CD4-positive, alpha-beta T cell treated with Interleukin-4 for 4 hours (primary cell): ENCODE measurements around the gene NECTIN2.
"Not testable (repeated sequence)": the region's sequence is repeated elsewhere in the genome, so short reads cannot be mapped to it uniquely, and the experiment has no call there.

Experiments
- DNase-seq: peaks from one replicate; pipeline ENCODE4 v3.0.0-alpha.2; 2020

NECTIN2 gene

GRCh38 chr19:44817725-44818465 is 28.2 kb upstream of the NECTIN2 start:
- no peak for DNase-seq

GRCh38 chr19:44818466-44819031 is 27.5 kb upstream of the NECTIN2 start:
- no peak for DNase-seq

DNA sequence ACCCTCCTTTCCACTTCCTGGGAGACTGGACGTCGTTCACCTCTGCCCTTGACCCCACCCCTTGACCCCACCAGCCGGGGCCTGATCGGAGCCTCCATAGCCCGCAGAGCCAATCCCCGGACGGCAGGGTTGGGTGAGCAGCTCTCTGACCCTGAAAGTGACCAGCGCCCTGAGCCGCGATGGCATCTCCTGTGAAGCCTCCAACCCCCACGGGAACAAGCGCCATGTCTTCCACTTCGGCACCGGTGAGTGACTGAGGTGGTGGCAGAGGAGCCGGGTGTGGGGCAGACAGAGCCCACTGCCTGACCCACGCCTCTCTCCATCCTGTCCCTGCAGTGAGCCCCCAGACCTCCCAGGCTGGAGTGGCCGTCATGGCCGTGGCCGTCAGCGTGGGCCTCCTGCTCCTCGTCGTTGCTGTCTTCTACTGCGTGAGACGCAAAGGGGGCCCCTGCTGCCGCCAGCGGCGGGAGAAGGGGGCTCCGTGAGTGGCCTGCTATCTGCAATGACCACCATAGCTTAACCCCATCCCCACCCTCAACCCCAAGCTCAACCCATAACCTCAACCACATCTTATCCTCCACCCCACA is 26.8 kb upstream of the NECTIN2 start:
- DNase-seq, result no peak

GRCh38 chr19:44820648-44821609 is 25.2 kb upstream of the NECTIN2 start:
- DNase-seq, result no peak

DNA sequence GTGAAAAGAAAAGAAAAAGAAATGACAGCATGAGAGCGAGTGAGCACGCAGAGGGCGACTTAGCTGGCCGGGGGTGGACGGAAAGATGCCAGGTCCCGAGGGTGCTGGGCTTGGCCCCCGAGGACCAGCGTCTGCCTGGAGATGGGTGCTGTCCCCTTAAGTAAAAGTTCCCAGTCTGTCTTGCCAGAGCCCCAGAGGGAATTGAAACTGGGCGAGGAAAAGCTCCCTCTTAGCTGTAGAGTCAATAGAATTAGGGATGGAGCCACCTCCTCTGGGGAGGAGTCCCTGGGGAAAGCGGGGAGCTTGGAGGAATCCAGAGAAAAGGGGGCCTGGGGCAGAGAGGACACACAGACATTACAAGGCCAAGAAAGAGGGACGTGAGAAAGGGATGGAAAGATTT is 23.9 kb upstream of the NECTIN2 start:
- no peak for DNase-seq

GRCh38 chr19:44822670-44823372 is 23.3 kb upstream of the NECTIN2 start:
- no peak for DNase-seq

DNA sequence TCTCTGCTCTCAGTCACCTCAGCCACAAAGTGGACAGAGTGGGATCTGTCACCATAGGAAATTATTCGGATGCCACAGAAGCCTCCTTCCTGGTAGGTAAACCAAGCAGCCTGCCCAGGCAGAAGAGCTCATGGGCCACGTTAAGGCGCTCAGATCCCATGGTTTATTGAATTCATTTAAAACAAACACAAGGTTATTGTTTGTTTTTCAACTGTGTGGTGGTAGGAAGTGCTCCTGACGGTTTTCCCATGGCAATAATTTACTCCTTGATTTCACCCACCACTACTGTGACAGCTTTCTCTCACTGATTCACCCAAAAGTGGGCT is 22.8 kb upstream of the NECTIN2 start:
- no peak for DNase-seq

DNA sequence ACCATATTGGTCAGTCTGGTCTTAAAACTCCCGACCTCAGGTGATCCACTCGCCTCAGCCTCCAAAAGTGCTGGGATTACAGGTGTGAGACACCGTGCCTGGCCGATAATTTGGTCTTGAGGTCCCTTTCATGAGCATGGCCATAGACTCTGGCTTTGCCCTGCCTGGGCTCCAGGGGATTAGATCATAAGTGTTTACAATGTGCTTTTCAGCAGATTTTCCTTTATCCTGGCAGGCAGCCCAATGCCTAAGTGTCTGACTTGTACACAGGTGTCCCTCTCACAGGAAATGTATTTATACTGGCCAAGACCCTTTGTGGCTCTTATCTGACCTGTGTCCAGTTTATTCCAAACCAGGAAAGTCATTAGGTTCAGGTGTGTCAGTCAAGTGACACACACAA is 21.3 kb upstream of the NECTIN2 start:
- DNase-seq, result no peak

GRCh38 chr19:44832875-44833274 is 13.2 kb upstream of the NECTIN2 start:
- not testable (repeated sequence) for DNase-seq

DNA sequence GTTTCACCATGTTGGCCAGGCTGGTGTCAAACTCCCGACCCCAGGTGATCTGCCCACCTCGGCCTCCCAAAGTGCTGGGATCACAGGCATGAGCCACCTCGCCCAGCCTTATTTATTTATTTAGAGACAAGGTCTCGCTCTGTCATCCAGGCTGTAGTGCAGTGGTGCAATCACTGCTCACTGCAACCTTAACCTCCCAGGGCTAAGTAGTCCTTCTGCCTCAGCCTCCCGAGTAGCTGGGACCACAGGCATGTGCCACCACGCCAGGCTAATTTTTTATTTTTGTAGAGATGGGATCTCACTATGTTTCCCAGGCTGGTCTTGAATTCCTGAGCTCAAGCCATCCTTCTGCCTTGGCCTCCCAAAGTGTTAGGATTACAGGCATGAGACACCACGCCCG is 11.7 kb upstream of the NECTIN2 start:
- not testable (repeated sequence) for DNase-seq

DNA sequence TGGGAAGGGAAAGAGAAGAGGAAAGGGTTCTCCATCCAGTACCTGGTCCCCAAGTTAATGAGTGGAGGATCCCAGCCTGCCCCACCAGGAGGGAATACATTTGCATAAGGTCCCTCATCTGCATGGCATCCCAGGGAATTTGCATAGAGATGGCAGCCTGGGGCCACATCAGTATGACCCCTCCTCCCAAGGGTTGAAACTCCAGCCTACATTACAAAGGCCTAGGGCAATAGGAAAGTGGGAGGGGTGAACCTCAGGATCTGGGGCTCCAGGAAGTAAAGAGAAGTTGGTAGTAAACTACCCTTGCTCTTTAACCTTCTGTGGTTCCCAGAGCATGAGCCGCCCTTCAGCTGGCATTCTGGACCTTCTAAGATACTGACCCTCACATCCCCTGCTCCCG is 6.8 kb upstream of the NECTIN2 start:
- no peak for DNase-seq

DNA sequence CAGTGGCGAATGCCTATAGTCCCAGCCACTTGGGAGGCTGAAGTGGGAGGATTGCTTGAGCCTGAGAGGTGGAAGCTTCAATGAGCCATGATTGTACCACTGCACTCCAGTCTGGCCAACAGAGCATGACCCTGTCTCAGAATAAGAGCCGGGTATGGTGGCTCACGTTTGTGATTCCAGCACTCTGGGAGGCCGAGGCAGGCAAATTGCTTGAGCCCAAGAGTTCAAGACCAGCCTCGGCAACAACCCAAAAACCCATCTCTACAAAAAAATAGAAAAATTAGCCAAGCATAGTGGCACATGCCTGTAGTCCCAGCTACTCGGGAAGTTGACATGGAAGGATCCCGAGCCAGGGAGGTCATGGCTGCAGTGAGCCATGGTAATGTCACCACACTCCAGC is 5.3 kb upstream of the NECTIN2 start:
- no peak for DNase-seq

DNA sequence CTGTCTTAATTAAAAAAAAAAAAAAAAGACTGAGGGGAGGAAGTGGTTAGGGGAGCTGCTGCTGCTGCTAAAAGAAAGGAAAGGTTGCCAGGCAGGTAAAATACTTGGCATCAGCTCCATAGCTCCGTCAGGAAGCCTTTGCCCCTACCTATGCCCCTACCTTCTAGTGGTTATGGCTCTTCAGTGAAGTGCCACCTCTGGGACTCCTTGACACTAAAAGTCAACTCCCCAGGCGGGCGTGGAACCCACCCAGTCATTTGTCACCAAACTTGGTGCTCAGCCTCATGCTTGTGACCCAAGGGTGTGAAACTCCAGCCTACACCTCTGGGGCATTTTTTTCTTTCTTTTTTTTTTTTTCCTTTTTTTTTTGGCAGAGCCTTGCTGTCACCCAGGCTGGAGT is 4.9 kb upstream of the NECTIN2 start:
- no peak for DNase-seq

GRCh38 chr19:44845286-44845611 is 848 bp upstream of the NECTIN2 start:
- DNase-seq, result no peak

- no peak for DNase-seq
Observed at GRCh38 chr19:44846455-44847143, 502 bp downstream of the NECTIN2 start.

GRCh38 chr19:44847144-44848035 is 1.3 kb downstream of the NECTIN2 start:
- DNase-seq, result no peak

GRCh38 chr19:44848036-44848811 is 2.1 kb downstream of the NECTIN2 start:
- DNase-seq, result no peak

GRCh38 chr19:44848812-44849447 is 2.8 kb downstream of the NECTIN2 start:
- no peak for DNase-seq

- DNase-seq, result no peak
Observed at GRCh38 chr19:44850641-44851109, 4.6 kb downstream of the NECTIN2 start.

DNA sequence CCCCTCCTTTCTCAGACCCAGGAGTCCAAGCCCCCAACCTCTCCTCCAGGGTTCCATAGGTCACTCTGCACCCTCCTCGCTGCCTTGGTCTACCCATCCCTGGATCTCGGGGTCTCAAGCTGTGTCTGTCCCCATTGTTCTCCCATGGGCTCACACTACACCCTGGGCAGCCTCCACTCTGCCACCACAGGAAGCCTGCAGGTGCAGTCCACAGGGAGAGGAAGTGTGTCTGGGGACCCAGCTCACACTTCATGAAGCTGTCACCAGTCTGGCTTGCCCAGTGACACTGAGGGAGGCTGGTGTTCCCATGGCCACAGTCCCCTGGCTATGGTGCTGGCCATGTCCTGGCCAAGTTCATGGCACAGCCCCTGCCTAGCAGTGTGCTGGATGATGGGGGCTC is 5.3 kb downstream of the NECTIN2 start:
- DNase-seq, result no peak
